ENCODE results near the gene PANK1.

DNA sequence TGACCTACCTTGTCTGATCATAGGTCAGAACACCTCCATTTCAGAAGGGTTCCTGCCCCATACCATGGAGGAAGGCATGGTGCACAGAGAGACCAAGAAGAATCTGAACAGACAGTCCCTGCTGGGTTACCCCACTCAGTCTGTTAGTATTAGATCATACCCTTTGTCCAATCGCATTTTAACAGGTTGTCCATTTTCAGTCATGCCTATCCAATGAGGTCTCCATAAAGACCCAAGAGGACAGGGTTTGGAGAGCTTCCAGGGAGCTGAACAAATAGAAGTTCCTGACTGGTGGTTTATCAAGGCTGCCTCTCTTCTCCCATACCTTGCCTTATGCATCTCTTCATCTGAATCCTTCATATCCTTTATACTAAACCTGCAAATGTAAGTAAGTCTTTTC lies 88.4 kb downstream of the PANK1 start:
- TF ChIP-seq, protein P1, sequence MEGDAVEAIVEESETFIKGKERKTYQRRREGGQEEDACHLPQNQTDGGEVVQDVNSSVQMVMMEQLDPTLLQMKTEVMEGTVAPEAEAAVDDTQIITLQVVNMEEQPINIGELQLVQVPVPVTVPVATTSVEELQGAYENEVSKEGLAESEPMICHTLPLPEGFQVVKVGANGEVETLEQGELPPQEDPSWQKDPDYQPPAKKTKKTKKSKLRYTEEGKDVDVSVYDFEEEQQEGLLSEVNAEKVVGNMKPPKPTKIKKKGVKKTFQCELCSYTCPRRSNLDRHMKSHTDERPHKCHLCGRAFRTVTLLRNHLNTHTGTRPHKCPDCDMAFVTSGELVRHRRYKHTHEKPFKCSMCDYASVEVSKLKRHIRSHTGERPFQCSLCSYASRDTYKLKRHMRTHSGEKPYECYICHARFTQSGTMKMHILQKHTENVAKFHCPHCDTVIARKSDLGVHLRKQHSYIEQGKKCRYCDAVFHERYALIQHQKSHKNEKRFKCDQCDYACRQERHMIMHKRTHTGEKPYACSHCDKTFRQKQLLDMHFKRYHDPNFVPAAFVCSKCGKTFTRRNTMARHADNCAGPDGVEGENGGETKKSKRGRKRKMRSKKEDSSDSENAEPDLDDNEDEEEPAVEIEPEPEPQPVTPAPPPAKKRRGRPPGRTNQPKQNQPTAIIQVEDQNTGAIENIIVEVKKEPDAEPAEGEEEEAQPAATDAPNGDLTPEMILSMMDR (IDR thresholded peaks at IDR 0.05; ENCODE audit: low read length), result no peak
- no peak for TF ChIP-seq EZH2 (optimal IDR thresholded peaks at IDR 0.05; ENCODE audit: low read depth, low read length)
